HG02571 (cell line): ENCODE results near the gene NOS1AP.
A peak's percentile ranks its signal among the peaks of the same experiment; 100 is the strongest.

Experiments used
- ATAC-seq: cut with Tn5 transposase; IDR thresholded peaks from one replicate; pipeline ENCODE4 v1.9.1; 2021; ENCODE audit warnings: mild to moderate bottlenecking, moderate library complexity; ENCODE audit not compliant: unreplicated experiment

Gene NOS1AP

DNA sequence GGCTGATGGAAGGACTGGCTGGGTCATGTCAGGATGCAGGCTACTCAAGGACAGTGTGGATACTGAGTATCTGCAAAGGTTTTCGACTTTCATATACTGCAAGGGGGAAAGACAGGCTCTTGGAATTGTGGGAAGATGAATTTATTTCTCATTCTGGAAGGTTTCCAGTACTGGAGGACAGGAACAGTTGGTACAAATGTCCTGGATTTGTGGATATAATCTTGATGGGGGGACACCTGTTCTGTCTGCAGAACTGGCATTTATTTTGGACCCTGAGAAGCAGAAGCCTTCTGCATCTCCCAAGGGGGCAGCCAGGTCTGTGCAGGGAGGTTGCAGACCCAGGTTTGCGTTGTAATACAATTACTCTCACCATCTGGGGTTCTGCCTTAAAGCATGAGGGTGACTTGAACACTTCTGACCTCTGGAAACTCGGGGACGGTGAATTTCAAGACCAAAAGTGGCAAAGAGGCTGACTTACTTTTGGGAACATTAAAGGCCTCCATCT, 65.8 kb downstream of the NOS1AP start:
- no peak for ATAC-seq

DNA sequence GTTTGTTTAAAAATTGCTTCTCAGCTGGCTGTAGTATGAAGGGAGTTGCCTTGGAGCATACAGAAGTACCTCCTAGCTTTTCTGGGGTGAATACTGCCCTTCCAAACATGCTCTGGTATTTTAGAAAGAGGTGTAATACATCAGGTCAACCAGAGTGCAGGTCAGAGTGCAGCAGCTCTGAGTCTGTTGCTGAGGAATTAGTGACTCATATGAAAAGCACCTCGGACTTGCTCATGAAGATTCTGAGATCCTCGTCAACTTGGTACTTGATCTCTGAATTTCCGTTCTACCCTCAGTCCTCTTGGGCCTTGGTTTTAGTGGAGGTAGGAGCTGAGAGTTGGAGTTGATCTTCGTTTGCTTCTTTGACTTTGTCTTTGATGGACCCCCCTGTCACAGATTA, 67.3 kb downstream of the NOS1AP start:
- ATAC-seq: no peak

GRCh38 chr1:162137179-162137960, 67.9 kb downstream of the NOS1AP start:
- no peak for ATAC-seq

DNA sequence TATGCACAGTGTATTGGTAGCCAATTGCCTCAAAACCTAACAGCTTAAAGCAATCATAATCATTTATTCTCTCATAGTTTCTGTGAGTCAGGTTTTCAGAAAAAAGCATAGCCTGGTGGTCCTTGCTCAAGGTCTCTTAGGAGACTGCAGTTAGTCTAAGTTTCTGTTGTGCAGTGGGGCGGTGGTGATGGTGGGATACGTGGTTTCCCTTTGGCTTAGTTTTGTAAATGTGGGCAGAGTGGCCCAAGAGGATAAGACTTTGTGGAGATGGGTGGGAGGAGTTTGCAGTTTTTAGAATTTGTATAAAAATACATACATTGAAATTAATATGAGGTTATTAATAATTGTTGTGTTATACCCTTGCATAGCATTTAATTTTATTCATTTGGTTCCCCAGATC, 68.6 kb downstream of the NOS1AP start:
- ATAC-seq: no peak

GRCh38 chr1:162138599-162139181, 69.2 kb downstream of the NOS1AP start:
- no peak for ATAC-seq

GRCh38 chr1:162139211-162139610, 69.7 kb downstream of the NOS1AP start:
- no peak for ATAC-seq

GRCh38 chr1:162141281-162142054, 72.0 kb downstream of the NOS1AP start:
- ATAC-seq: no peak

DNA sequence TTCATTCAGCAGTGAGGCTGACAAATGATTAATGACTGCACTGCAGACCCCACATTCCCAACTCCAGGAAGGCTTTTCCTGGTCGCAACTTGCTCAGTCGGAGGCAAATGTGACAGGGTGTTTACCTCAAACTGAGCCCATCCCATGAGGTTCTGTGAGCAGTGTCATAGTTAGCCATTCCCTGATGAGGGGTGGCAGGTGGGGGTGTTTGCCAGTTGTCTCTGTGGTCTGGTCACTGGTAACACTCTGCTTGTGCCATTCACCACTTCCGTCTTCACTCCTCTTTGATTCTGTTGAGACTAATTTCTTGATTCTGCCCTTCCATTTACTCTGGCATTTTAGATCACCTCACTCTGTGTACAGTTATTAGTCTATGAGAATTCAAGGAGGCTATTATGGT, 73.5 kb downstream of the NOS1AP start:
- ATAC-seq: no peak

DNA sequence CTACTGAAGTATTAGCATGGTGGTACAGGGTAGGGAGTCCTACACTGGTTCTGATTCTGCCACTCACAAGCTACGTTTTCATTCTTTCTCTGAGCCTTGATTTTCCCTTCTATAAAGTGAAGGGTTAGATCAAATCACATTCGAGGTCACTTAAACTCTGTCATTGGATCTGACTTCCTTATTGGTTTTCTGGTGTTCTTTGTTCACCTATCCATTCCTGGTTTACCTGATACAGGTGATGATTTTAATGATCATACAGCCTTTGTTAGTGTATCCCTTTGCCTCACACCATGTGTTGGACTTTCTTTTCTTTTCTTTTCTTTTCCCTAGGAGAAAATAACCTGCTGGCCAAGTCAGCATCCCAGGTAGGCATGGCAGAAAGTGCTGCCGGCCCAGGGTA, 74.8 kb downstream of the NOS1AP start:
- no peak for ATAC-seq

- no peak for ATAC-seq
Observed at GRCh38 chr1:162144853-162145252, 75.4 kb downstream of the NOS1AP start.

DNA sequence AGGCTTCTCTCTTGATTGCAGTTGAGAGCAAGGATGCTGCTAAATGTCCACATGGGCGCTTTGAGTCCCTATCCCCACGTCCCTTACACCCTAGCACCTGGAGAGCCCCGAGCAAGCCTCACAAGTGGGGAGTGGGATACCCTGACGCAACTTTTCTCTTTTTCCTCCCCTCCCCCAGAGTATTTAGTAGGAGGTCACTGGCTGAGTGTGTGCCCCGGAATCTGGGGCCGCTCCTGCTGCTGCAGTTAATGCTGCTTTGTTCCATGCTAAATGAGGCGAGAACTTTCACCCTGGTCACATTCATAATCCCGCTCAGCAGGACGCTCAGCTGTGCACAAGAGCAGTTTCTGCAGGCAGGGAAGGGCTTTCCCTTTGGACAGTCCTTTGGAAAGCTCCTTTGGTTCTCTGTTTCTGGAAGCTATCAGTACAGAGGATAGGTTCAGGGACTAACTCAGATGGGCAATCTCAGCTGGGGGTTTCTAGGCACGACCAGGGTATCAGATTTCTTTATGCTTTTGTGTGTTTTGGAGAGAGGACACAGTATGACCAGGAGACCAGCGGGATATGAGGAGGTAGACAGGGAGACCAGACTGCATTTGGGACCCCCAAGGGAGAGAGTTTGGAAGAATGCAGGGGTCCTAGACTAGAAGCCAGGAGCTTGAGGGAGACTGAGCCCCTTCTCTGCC, 75.9 kb downstream of the NOS1AP start:
- ATAC-seq: no peak

DNA sequence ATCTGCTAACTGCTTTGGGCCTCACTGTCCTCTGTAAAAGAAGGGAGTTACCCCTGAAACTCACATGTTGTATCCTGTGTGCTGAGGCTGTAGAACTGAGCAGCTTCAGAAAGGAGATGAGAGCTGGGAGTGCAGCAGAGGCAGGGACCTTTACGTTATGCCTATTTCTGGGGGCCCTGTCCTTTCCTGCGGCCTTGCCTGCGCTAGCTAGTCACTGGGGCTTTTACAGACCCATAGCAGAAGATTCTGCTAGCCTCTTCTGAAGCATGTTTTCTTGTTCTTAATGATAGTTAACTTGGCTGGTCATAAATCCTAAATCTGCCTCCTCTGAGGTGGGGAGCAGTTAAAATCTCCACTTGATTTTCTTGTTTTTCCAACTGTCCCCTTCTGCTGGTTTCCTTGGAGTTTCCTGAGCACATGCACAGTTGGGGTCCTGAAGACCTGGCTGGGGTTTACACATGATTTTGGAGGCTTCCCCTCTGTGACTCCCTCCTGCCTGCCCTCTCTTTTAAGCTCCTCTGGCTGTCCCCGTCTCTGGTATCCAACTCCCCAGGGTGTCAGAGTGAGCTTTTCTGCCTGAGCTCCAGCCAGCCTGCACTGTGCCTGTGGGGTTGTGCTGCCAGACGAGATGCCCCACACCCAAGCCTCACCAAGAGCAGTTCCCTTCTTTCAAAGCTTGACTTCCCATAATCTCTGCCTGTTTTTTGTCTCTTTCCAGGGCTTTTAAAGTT, 76.6 kb downstream of the NOS1AP start:
- no peak for ATAC-seq

- no peak for ATAC-seq
Observed at GRCh38 chr1:162147760-162148159, 78.3 kb downstream of the NOS1AP start.

DNA sequence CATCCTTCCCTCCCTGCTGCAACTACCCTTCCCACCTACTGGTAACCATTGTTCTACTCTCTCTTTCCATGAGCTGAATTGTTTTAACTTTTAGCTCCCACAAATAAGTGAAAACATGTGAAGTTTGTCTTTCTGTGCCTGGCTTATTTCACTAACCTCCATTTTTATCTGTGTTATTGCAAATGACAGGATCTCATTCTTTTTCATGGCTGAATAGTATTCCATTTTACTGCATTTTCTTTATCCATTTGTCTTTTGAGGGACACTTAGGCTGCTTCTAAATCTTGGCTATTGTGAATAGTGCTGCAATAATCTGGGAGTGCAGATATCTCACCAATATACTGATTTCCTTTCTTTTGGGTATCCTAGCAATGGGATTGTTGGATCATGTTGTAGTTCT, 80.6 kb downstream of the NOS1AP start:
- no peak for ATAC-seq

GRCh38 chr1:162151900-162152829, 82.7 kb downstream of the NOS1AP start:
- peak; percentile 68 for ATAC-seq

DNA sequence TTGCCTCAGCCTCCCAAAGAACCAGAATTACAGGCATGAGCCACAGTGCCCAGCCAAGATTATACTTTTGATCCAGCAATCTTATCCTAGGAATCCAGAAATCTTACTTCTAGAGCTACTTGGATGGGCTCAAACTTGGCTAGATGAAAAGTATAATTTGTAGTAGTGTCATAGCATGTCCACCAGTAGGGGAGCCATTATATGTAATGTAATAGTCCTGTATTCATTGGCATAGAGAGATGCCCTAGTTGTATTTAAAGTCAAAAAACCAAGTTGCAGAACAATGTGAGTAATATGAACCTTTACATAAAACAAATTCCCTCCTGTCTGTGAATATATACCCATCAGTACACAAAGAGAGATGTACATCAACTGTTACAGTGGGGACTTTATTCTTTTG, 83.9 kb downstream of the NOS1AP start:
- no peak for ATAC-seq

DNA sequence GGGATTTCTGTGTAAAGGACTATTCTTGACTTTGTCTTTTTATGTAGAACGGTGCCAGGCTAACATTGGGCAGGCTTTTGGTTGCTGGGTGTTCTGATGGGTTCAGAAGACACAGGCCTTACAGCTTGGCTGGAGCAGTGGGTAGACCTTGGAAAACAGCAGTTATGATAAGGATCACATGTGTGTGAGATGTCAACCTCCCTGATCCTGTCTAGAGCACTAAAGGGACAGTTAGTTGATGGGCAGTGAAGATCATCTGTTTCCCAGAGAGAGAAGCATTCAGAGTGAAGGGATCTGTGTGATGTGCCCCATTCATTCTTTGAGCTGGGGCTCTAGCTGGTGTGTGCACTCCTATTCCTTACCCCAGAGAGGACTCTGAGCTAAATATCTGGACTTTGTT, 88.0 kb downstream of the NOS1AP start:
- no peak for ATAC-seq

- no peak for ATAC-seq
Observed at GRCh38 chr1:162158624-162159271, 89.3 kb downstream of the NOS1AP start.

- ATAC-seq: no peak
Observed at GRCh38 chr1:162159515-162159914, 90.0 kb downstream of the NOS1AP start.
